Uterus (tissue), 4 donors: ENCODE measurements around the gene CD59. TPM values are rescaled to one million over a fixed set of nuclear protein-coding genes. Genes with fewer than 3 reads are reported as not detected.
A peak's percentile ranks its signal among the peaks of the same experiment; 100 is the strongest.

ENCODE experiments used
- DNase-seq, 2 donors: peaks; one replicate each; pipeline ENCODE4 v3.0.0-alpha.2; 2019 to 2020
- H3K27ac ChIP-seq, 2 donors: fragments of 200-600 bp; sonication (generic); 1 replicate in 1 of 2; 2 replicates in 1 of 2; pipeline ENCODE4 v1.5.1; 2016 to 2018
- H3K27me3 ChIP-seq, 2 donors: fragments of 200-600 bp; sonication (generic); one replicate each; pipeline ENCODE4 v1.5.1; 2018 to 2019; ENCODE audit warnings: control low read depth in 1 of 2
- H3K36me3 ChIP-seq, 2 donors: fragments of 200-600 bp; sonication (generic); one replicate each; pipeline ENCODE4 v1.5.1; 2019; ENCODE audit warnings: control low read depth in 1 of 2
- H3K4me1 ChIP-seq, 2 donors: fragments of 200-600 bp; sonication (generic); one replicate each; pipeline ENCODE4 v1.5.1; 2018 to 2019; ENCODE audit warnings: control low read depth in 1 of 2
- H3K4me3 ChIP-seq, 2 donors: fragments of 200-600 bp; sonication (generic); 1 replicate in 1 of 2; 2 replicates in 1 of 2; pipeline ENCODE4 v1.5.1; 2018 to 2019; ENCODE audit warnings: mild to moderate bottlenecking in 1 of 2
- H3K9me3 ChIP-seq, 2 donors: fragments of 200-600 bp; sonication (generic); one replicate each; pipeline ENCODE4 v1.5.1; 2019; ENCODE audit warnings: control low read depth in 1 of 2
- POLR2A ChIP-seq, 2 donors: fragments of 450-650 bp; IDR thresholded peaks; one replicate each; pipeline ENCODE4 v1.6.1; 2016; ENCODE audit warnings: antibody characterized with exemption in 2 of 2, mild to moderate bottlenecking in 1 of 2, moderate library complexity in 1 of 2
- intact Hi-C: fragments of 100-400 bp; cut with DNase I; formaldehyde crosslinking; loops from one replicate; pipeline ENCODE4 v1.15.1; 2023; ENCODE audit warnings: low total_unique reads
- total RNA-seq, 4 donors: library from RNA; depleted of rRNA in 3 of 4; stranded (reverse); fragments of >200 nt in 3 of 4; gene quantifications; one replicate each; pipeline versions ENCODE4 v1.1.0 to v1.2.4, GENCODE V29; 2014 to 2023
- TF ChIP-seq, protein P1 (sequence below), 4 experiments: fragments of 200-600 bp in 2 of 4; fragments of 450-650 bp in 2 of 4; sonication (generic) in 2 of 4; IDR thresholded peaks; one replicate each; pipeline ENCODE4 v1.5.1; 2016 to 2019; ENCODE audit warnings: antibody characterized with exemption in 4 of 4, mild to moderate bottlenecking in 2 of 4, moderate library complexity in 1 of 4
- donor health status: DM: yes; HTN: yes; CAD: no.

Gene CD59
- total RNA-seq, 4 donors from 2014 or later, result 221 to 621 (median 300) TPM

DNA sequence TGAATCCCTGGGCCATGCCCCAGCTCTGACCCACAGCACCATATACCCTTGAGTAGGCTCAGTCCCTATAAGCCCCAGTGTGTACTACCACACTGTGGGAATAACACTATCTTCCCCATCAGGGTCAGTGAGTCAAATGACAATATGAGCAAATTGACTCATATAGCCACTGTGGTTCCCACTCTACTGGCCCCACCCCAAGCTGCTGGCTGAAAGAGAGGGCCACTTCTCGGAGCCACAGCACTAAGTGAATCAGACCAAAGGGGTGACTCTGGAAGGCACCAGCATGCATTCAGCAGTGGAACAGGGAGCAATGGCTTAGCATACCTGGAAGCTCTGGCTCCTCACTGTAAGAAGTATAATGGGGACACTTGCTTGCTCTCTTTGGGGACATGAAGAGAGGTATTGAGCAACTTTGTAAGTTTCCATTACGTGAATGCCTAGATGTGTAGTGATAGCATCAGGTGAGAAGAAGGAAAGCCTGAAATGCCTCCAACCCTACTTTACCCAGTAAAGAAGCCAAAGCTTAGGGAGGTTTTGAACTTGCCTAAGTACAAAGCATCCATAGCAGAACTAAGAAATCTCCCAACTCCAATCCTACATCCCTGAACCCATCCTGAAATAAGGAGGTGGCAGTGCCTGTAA is 13.5 kb downstream of the CD59 start:
- no peaks in the 10 kb centered on the region for H3K27me3 ChIP-seq
- peak overlapping the region; percentile 49 to 87 for H3K27ac ChIP-seq
- intact Hi-C loops, result no loop called here
- no peak for DNase-seq
- H3K4me3 ChIP-seq, result no peak overlapping the region
- peaks cover 7 to 18% of the 10 kb centered on the region in 2 donors for H3K4me1 ChIP-seq
- TF ChIP-seq, protein P1, sequence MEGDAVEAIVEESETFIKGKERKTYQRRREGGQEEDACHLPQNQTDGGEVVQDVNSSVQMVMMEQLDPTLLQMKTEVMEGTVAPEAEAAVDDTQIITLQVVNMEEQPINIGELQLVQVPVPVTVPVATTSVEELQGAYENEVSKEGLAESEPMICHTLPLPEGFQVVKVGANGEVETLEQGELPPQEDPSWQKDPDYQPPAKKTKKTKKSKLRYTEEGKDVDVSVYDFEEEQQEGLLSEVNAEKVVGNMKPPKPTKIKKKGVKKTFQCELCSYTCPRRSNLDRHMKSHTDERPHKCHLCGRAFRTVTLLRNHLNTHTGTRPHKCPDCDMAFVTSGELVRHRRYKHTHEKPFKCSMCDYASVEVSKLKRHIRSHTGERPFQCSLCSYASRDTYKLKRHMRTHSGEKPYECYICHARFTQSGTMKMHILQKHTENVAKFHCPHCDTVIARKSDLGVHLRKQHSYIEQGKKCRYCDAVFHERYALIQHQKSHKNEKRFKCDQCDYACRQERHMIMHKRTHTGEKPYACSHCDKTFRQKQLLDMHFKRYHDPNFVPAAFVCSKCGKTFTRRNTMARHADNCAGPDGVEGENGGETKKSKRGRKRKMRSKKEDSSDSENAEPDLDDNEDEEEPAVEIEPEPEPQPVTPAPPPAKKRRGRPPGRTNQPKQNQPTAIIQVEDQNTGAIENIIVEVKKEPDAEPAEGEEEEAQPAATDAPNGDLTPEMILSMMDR (IDR thresholded peaks at IDR 0.05), result no peak
- TF ChIP-seq POLR2A (IDR thresholded peaks at IDR 0.05), result no peak
- H3K9me3 ChIP-seq, result no peaks in the 10 kb centered on the region
- H3K36me3 ChIP-seq, result no peaks in the 10 kb centered on the region

DNA sequence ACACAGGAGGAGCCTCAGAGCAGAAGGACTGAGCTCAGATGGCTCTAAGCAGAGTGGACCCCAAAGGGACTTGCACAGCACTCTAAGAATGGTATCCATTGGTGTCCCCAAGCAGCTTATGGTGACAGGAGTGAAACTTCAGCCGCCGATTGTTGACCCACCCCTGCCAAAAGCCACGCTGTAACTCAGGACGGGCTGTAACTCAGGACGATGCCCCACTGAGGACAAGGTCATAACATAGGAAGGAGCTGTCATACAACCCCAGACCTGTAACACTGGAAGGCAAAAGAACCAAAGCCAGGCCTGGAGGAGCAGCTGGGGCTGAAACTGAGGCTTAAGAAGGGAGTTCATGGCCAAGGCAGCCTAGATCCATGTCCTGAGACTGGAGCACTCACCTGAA is 14.2 kb downstream of the CD59 start:
- H3K36me3 ChIP-seq, result no peaks in the 10 kb centered on the region
- H3K27ac ChIP-seq, result peak overlapping the region; percentile 49 to 87
- TF ChIP-seq, protein P1 (IDR thresholded peaks at IDR 0.05), result no peak
- TF ChIP-seq POLR2A (IDR thresholded peaks at IDR 0.05), result no peak
- H3K4me3 ChIP-seq, result no peak overlapping the region
- DNase-seq, result no peak
- peaks cover 7 to 18% of the 10 kb centered on the region in 2 donors for H3K4me1 ChIP-seq
- intact Hi-C loops, result no loop called here
- no peaks in the 10 kb centered on the region for H3K27me3 ChIP-seq
- H3K9me3 ChIP-seq, result no peaks in the 10 kb centered on the region

DNA sequence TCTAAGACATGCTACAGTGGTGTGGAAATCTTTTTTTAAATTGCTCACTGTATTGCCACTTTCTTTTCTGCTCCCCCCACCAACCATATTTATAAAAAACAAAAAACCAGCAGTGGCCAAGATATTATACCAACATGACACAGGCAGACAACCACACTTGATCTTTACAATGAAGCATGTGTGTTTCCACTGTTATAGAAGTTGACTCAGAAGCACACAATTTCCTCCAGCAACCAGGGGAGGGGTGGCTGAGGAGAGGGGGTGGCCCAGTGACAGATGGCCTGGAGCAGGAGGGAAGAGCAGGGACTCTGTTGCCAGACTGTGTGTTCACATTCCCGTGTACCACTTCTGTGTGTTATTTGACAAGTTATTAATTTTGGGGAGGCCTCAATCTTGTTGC is 14.8 kb downstream of the CD59 start:
- Histone ChIP-seq H3K4me3 (no peak overlapping the region), H3K4me1 (peaks cover 7 to 18% of the 10 kb centered on the region in 2 donors), H3K36me3 (no peaks in the 10 kb centered on the region), H3K27ac (peak overlapping the region; percentile 49 to 87), H3K9me3 (no peaks in the 10 kb centered on the region), H3K27me3 (no peaks in the 10 kb centered on the region)
- DNase-seq, result no peak
- TF ChIP-seq, protein P1 (IDR thresholded peaks at IDR 0.05), result no peak
- no peak for TF ChIP-seq POLR2A (IDR thresholded peaks at IDR 0.05)
- intact Hi-C loops, result no loop called here

DNA sequence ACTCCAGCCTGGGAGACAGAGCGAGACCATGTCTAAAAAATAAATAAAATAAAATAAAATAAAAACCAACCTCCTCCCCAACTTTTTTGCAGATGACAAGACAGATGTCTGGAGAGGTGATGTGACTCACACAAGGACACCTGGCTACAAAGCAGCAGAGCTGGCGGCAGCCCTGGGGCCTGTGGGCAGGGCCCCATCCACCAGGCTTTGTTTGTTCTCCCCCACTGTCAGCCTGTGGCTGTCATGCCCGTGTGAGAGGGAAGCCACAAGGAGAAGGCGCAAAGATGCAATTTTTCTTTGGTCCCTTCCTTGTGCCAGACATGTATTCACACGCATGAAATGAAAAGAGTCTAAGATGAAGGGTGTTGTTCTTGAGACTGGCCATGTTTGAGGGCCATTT is 16.6 kb downstream of the CD59 start:
- DNase-seq, result no peak
- Histone ChIP-seq H3K36me3 (no peaks in the 10 kb centered on the region), H3K27me3 (no peaks in the 10 kb centered on the region), H3K4me3 (no peak overlapping the region), H3K27ac (no peak overlapping the region), H3K9me3 (no peaks in the 10 kb centered on the region), H3K4me1 (peaks cover 6 to 16% of the 10 kb centered on the region in 2 donors)
- TF ChIP-seq POLR2A (IDR thresholded peaks at IDR 0.05), result no peak
- TF ChIP-seq, protein P1 (IDR thresholded peaks at IDR 0.05), result no peak
- intact Hi-C loops, result no loop called here

DNA sequence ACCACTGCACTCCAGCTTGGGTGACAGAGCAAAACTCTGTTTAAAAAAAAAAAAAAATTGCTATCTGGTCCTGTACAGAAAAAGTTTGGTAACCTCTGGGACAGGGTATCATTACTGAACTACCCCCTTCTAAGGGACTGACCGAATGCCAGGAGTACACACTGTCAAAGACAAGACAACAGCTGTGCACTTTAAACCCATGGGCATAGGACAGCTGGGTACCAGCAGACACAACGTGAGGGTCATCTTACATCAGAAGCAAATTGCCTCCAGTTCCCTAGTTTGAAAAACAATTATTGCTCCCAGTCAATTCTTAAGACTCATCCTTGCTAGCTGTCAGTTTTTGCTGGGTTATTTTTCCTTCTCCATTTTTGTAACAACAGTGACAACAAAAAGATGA is 17.8 kb downstream of the CD59 start:
- no peaks in the 10 kb centered on the region for H3K9me3 ChIP-seq
- no peak for TF ChIP-seq POLR2A (IDR thresholded peaks at IDR 0.05)
- TF ChIP-seq, protein P1 (IDR thresholded peaks at IDR 0.05), result no peak
- H3K27me3 ChIP-seq, result no peaks in the 10 kb centered on the region
- no peak for DNase-seq
- intact Hi-C loops, result no loop called here
- H3K27ac ChIP-seq, result no peak overlapping the region
- no peaks in the 10 kb centered on the region for H3K36me3 ChIP-seq
- peaks cover 0 to 6% of the 10 kb centered on the region in 2 donors for H3K4me1 ChIP-seq
- H3K4me3 ChIP-seq, result no peak overlapping the region
